ENCODE data around the gene CKMT2.
"Not testable (repeated sequence)": the region's sequence is repeated elsewhere in the genome, so short reads cannot be mapped to it uniquely, and the experiment has no call there.

- not testable (repeated sequence) for TF ChIP-seq POLR2AphosphoS5 (IDR thresholded peaks at IDR 0.05; ENCODE audit: low read depth, low read length); SUZ12 (IDR thresholded peaks at IDR 0.05; ENCODE audit: low read length); SIN3A (conservative IDR thresholded peaks at IDR 0.05 in 1 of 2, IDR thresholded peaks at IDR 0.05 in 1 of 2; ENCODE audit: low read depth in 1 of 2, low read length in 2 of 2)
Measured at GRCh38 chr5:81294021-81294420, 60.9 kb downstream of the CKMT2 start.

Data from H1 (cell line).